Activated naive CD4-positive, alpha-beta T cell treated with anti-CD3 and anti-CD28 coated beads for 36 hours (primary cell): Measurements from ENCODE around the gene ESF1. TPM values are rescaled to one million over a fixed set of nuclear protein-coding genes. Genes with fewer than 3 reads are reported as not detected.

Experiments used
- CTCF ChIA-PET: fragments of 350-600 bp; sonication (Branson Sonifier 250); formaldehyde crosslinking; loops from one replicate; lab custom pipeline; 2021; ENCODE audit warnings: antibody characterized with exemption; lab: Charles Lee
- DNase-seq: peaks from one replicate; pipeline ENCODE4 v3.0.0-alpha.2; 2020
- H3K27ac Mint-ChIP-seq: one replicate; pipeline ENCODE4 v1.8.0; 2021; ENCODE audit warnings: mild to moderate bottlenecking, mixed read lengths
- H3K27me3 Mint-ChIP-seq: one replicate; pipeline ENCODE4 v1.8.0; 2021; ENCODE audit warnings: low read depth, mixed read lengths
- H3K36me3 Mint-ChIP-seq: one replicate; pipeline ENCODE4 v1.8.0; 2021; ENCODE audit warnings: low read depth, mixed read lengths
- H3K4me1 Mint-ChIP-seq: one replicate; pipeline ENCODE4 v1.8.0; 2021; ENCODE audit warnings: low read depth, mixed read lengths
- H3K4me3 Mint-ChIP-seq: one replicate; pipeline ENCODE4 v1.8.0; 2021; ENCODE audit warnings: mild to moderate bottlenecking, moderate library complexity, mixed read lengths
- H3K9me3 Mint-ChIP-seq: one replicate; pipeline ENCODE4 v1.8.0; 2021; ENCODE audit warnings: mixed read lengths
- intact Hi-C: fragments of 100-400 bp; cut with micrococcal nuclease; formaldehyde crosslinking; loops from one replicate; pipeline ENCODE4 v1.15.1; 2023
- total RNA-seq, 2 experiments: library from RNA; stranded (reverse); gene quantifications; one replicate each; pipeline ENCODE4 v1.2.3, GENCODE V29; 2021

ESF1 gene
- 10 to 100 TPM; 14.5 TPM for total RNA-seq

GRCh38 chr20:13784893-13785715 lies at the start of gene ESF1, which contains the start of gene NDUFAF5:
TSS of gene ESF1 (minus strand) at chr20:13784919. CDS start at chr20:13783140, 1,779 bp downstream.
TSS of gene NDUFAF5 (plus strand) at chr20:13785028. CDS start at chr20:13785069, 41 bp downstream.
- H3K9me3 Mint-ChIP-seq: no peaks in the 10 kb centered on the region
- peak within 1 kb of the TSS; percentile 99 for H3K4me3 Mint-ChIP-seq
- H3K4me1 Mint-ChIP-seq: peaks cover 48% of the 10 kb centered on the region
- intact Hi-C loops: loop anchor here (1.0 to 10.0 kb wide), 8 partner anchors 8 to 1890 kb away; partner anchors contain the start of genes ISM1 and TASP1
- no peaks in the 10 kb centered on the region for H3K27me3 Mint-ChIP-seq
- peak within 1 kb of the TSS; percentile 95 for H3K27ac Mint-ChIP-seq
- CTCF ChIA-PET: interaction anchor here (1.7 to 3.4 kb wide), 2 partner anchors 13 to 33 kb away, joined by 6 to 16 read pairs; no protein-coding TSS in a partner anchor
- peak; percentile 96 for DNase-seq
- peaks cover 36% of the 10 kb centered on the region for H3K36me3 Mint-ChIP-seq

- Mint-ChIP-seq H3K27me3 (peaks cover 13% of the 10 kb centered on the region), H3K27ac (no peak overlapping the region), H3K4me3 (no peak overlapping the region), H3K4me1 (no peaks in the 10 kb centered on the region), H3K36me3 (no peaks in the 10 kb centered on the region), H3K9me3 (peaks cover 1% of the 10 kb centered on the region)
- no peak for DNase-seq
- CTCF ChIA-PET: no interaction called here
- intact Hi-C loops: no loop called here
Measured at GRCh38 chr20:13831476-13831875, 46.8 kb upstream of the ESF1 start.

- no peak overlapping the region for H3K4me3 Mint-ChIP-seq
- H3K36me3 Mint-ChIP-seq: peaks cover 4% of the 10 kb centered on the region
- no peaks in the 10 kb centered on the region for H3K9me3 Mint-ChIP-seq
- CTCF ChIA-PET: interaction anchor here (0.6 kb wide), 2 partner anchors 18 to 31 kb away, joined by 3 to 4 read pairs; no protein-coding TSS in a partner anchor
- intact Hi-C loops: no loop called here
- no peak for DNase-seq
- H3K4me1 Mint-ChIP-seq: no peaks in the 10 kb centered on the region
- H3K27ac Mint-ChIP-seq: no peak overlapping the region
- H3K27me3 Mint-ChIP-seq: peaks cover 7% of the 10 kb centered on the region
Measured at GRCh38 chr20:13825465-13825864, 40.7 kb upstream of the ESF1 start.

- no peak overlapping the region for H3K4me3 Mint-ChIP-seq
- peaks cover 4% of the 10 kb centered on the region for H3K27me3 Mint-ChIP-seq
- H3K9me3 Mint-ChIP-seq: no peaks in the 10 kb centered on the region
- intact Hi-C loops: no loop called here
- peaks cover 5% of the 10 kb centered on the region for H3K36me3 Mint-ChIP-seq
- DNase-seq: no peak
- H3K27ac Mint-ChIP-seq: no peak overlapping the region
- CTCF ChIA-PET: interaction anchor here (1.2 kb wide), 1 partner anchor 230 kb away, joined by 3 read pairs; no protein-coding TSS in a partner anchor
- no peaks in the 10 kb centered on the region for H3K4me1 Mint-ChIP-seq
Measured at GRCh38 chr20:13824459-13824858, 39.7 kb upstream of the ESF1 start.

- Mint-ChIP-seq H3K4me3 (no peak overlapping the region), H3K4me1 (peaks cover 9% of the 10 kb centered on the region), H3K9me3 (no peaks in the 10 kb centered on the region), H3K36me3 (peaks cover 8% of the 10 kb centered on the region), H3K27ac (no peak overlapping the region), H3K27me3 (no peaks in the 10 kb centered on the region)
- CTCF ChIA-PET: interaction anchor here (1.1 kb wide), 1 partner anchor 232 kb away, joined by 3 read pairs; no protein-coding TSS in a partner anchor
- intact Hi-C loops: no loop called here
- no peak for DNase-seq
Measured at GRCh38 chr20:13822459-13822858, 37.7 kb upstream of the ESF1 start.

- Mint-ChIP-seq H3K36me3 (peaks cover 10% of the 10 kb centered on the region), H3K27me3 (no peaks in the 10 kb centered on the region), H3K4me3 (no peak overlapping the region), H3K4me1 (peaks cover 14% of the 10 kb centered on the region), H3K27ac (no peak overlapping the region), H3K9me3 (no peaks in the 10 kb centered on the region)
- intact Hi-C loops: no loop called here
- DNase-seq: no peak
- CTCF ChIA-PET: interaction anchor here (0.6 kb wide), 1 partner anchor 235 kb away, joined by 3 read pairs; no protein-coding TSS in a partner anchor
Measured at GRCh38 chr20:13821876-13822275, 37.2 kb upstream of the ESF1 start.

GRCh38 chr20:13819885-13820645 lies 35.3 kb upstream of the ESF1 start:
- CTCF ChIA-PET: interaction anchor here (0.6 to 3.5 kb wide), 13 partner anchors 10 to 536 kb away, joined by 3 to 20 read pairs (median 4); no protein-coding TSS in a partner anchor
- intact Hi-C loops: loop anchor here (1.0 kb wide), 1 partner anchor 235 kb away; no protein-coding TSS in a partner anchor

GRCh38 chr20:13817342-13817741 lies 32.6 kb upstream of the ESF1 start:
- H3K4me1 Mint-ChIP-seq: peaks cover 26% of the 10 kb centered on the region
- CTCF ChIA-PET: interaction anchor here (1.8 to 3.5 kb wide), 2 partner anchors 32 to 237 kb away, joined by 6 to 20 read pairs; partner anchors contain the start of genes ESF1 and NDUFAF5
- peaks cover 21% of the 10 kb centered on the region for H3K36me3 Mint-ChIP-seq
- peak overlapping the region; percentile 83 for H3K27ac Mint-ChIP-seq
- H3K9me3 Mint-ChIP-seq: no peaks in the 10 kb centered on the region
- DNase-seq: no peak
- intact Hi-C loops: loop anchor here (2.0 kb wide), 1 partner anchor 33 kb away; the partner anchor contains the start of genes ESF1 and NDUFAF5
- no peaks in the 10 kb centered on the region for H3K27me3 Mint-ChIP-seq
- no peak overlapping the region for H3K4me3 Mint-ChIP-seq

More at GRCh38 chr20:13819885-13820645, 35.3 kb upstream of the ESF1 start:
- H3K4me3 Mint-ChIP-seq: no peak overlapping the region
- H3K36me3 Mint-ChIP-seq: peaks cover 18% of the 10 kb centered on the region
- no peaks in the 10 kb centered on the region for H3K9me3 Mint-ChIP-seq
- H3K27ac Mint-ChIP-seq: no peak overlapping the region
- peak; percentile 16 for DNase-seq
- no peaks in the 10 kb centered on the region for H3K27me3 Mint-ChIP-seq
- H3K4me1 Mint-ChIP-seq: peaks cover 24% of the 10 kb centered on the region

GRCh38 chr20:13816757-13817156 lies 32.0 kb upstream of the ESF1 start:
- Mint-ChIP-seq H3K4me1 (peaks cover 31% of the 10 kb centered on the region), H3K4me3 (no peak overlapping the region), H3K27me3 (no peaks in the 10 kb centered on the region), H3K27ac (peak overlapping the region; percentile 81), H3K9me3 (no peaks in the 10 kb centered on the region), H3K36me3 (peaks cover 21% of the 10 kb centered on the region)
- CTCF ChIA-PET: interaction anchor here (0.5 kb wide), 1 partner anchor 237 kb away, joined by 3 read pairs; no protein-coding TSS in a partner anchor
- intact Hi-C loops: loop anchor here (2.0 kb wide), 1 partner anchor 32 kb away; the partner anchor contains the start of genes ESF1 and NDUFAF5
- DNase-seq: no peak

- Mint-ChIP-seq H3K27me3 (no peaks in the 10 kb centered on the region), H3K9me3 (no peaks in the 10 kb centered on the region), H3K27ac (no peak overlapping the region), H3K4me3 (no peak overlapping the region), H3K4me1 (peaks cover 31% of the 10 kb centered on the region), H3K36me3 (peaks cover 16% of the 10 kb centered on the region)
- no peak for DNase-seq
- CTCF ChIA-PET: no interaction called here
- intact Hi-C loops: no loop called here
Measured at GRCh38 chr20:13814672-13815071, 30.0 kb upstream of the ESF1 start.

GRCh38 chr20:13813910-13814309 lies 29.2 kb upstream of the ESF1 start:
- Mint-ChIP-seq H3K4me1 (peaks cover 31% of the 10 kb centered on the region), H3K27ac (no peak overlapping the region), H3K36me3 (peaks cover 16% of the 10 kb centered on the region), H3K9me3 (no peaks in the 10 kb centered on the region), H3K4me3 (no peak overlapping the region), H3K27me3 (no peaks in the 10 kb centered on the region)
- no peak for DNase-seq
- intact Hi-C loops: no loop called here
- CTCF ChIA-PET: interaction anchor here (0.8 kb wide), 1 partner anchor 41 kb away, joined by 4 read pairs; no protein-coding TSS in a partner anchor
